ENCODE data around the gene RPS18. TPM values are rescaled to one million over a fixed set of nuclear protein-coding genes. Genes with fewer than 3 reads are reported as not detected.

The RPS18 gene
- total RNA-seq, 4 donors from 2014 or later, result 1,790 to 3,429 (median 2,432) TPM

GRCh38 chr6:33315793-33316602 lies 44.1 kb downstream of the RPS18 start:
- intact Hi-C loops (cut with DNase I), result no loop called here
- Histone ChIP-seq H3K4me3 (replicated peaks in 1 of 3) (no peak overlapping the region), H3K27me3 (no peaks in the 10 kb centered on the region), H3K4me1 (peaks cover 24 to 58% of the 10 kb centered on the region in 2 donors), H3K9me3 (no peaks in the 10 kb centered on the region), H3K27ac (peak overlapping the region in 1 of 3 donors; percentile 99), H3K36me3 (peaks cover 18 to 25% of the 10 kb centered on the region in 2 donors)
- TF ChIP-seq CTCF (IDR thresholded peaks at IDR 0.05) (no peak), POLR2A (IDR thresholded peaks at IDR 0.05) (no peak)
- 88 to 93% methylated on average over 13 to 14 of the region's 17 CpGs for WGBS, 2 donors
- DNase-seq, result no peak

GRCh38 chr6:33316603-33317418 lies 44.9 kb downstream of the RPS18 start:
- intact Hi-C loops (cut with DNase I), result no loop called here
- peak overlapping the region in 1 of 3 donors; percentile 38 for H3K4me3 ChIP-seq (replicated peaks in 1 of 3)
- no peak for TF ChIP-seq CTCF (IDR thresholded peaks at IDR 0.05)
- no peak for TF ChIP-seq POLR2A (IDR thresholded peaks at IDR 0.05)
- 74% methylated on average over 17 of the region's 19 CpGs for WGBS, 2 donors
- no peak for DNase-seq
- H3K9me3 ChIP-seq, result no peaks in the 10 kb centered on the region
- H3K36me3 ChIP-seq, result peaks cover 19 to 26% of the 10 kb centered on the region in 2 donors
- peaks cover 27 to 59% of the 10 kb centered on the region in 2 donors for H3K4me1 ChIP-seq
- H3K27ac ChIP-seq, result peak overlapping the region; percentile 83 to 87 (median 85)
- no peaks in the 10 kb centered on the region for H3K27me3 ChIP-seq

- Histone ChIP-seq H3K36me3 (peaks cover 19 to 26% of the 10 kb centered on the region in 2 donors), H3K4me3 (replicated peaks in 1 of 3) (peak overlapping the region in 1 of 3 donors; percentile 38), H3K9me3 (no peaks in the 10 kb centered on the region), H3K27me3 (no peaks in the 10 kb centered on the region), H3K4me1 (peaks cover 27 to 57% of the 10 kb centered on the region in 2 donors), H3K27ac (peak overlapping the region; percentile 83 to 87 (median 85))
- DNase-seq, result no peak
- intact Hi-C loops (cut with DNase I), result no loop called here
- no peak for TF ChIP-seq POLR2A (IDR thresholded peaks at IDR 0.05)
- TF ChIP-seq CTCF (IDR thresholded peaks at IDR 0.05), result no peak
- WGBS, 2 donors, result 0 to 1% methylated on average over 9 to 12 of the region's 27 CpGs
These were observed 45.5 kb downstream of the RPS18 start for GRCh38 chr6:33317419-33317668.

- Histone ChIP-seq H3K27me3 (no peaks in the 10 kb centered on the region), H3K36me3 (peaks cover 19 to 26% of the 10 kb centered on the region in 2 donors), H3K4me1 (peaks cover 25 to 55% of the 10 kb centered on the region in 2 donors), H3K9me3 (no peaks in the 10 kb centered on the region), H3K4me3 (replicated peaks in 1 of 3) (peak within 1 kb of the TSS in 2 of 3 donors; percentile 37 to 38), H3K27ac (peak within 1 kb of the TSS; percentile 83 to 87 (median 85))
- TF ChIP-seq POLR2A (IDR thresholded peaks at IDR 0.05) (no peak), CTCF (IDR thresholded peaks at IDR 0.05) (peak in 1 of 6 experiments; percentile 43)
- intact Hi-C loops (cut with DNase I), result no loop called here
- DNase-seq, result peak; percentile 100
- WGBS, 2 donors, result 2 to 6% methylated on average over 20 to 35 of the region's 44 CpGs
These were observed 46.0 kb downstream of the RPS18 start, which contains the start of gene ZBTB22 for GRCh38 chr6:33317669-33318425. ZBTB22 (minus strand) TSS chr6:33317744; CDS start chr6:33316916, 828 bp downstream.
